ENCODE results near the gene KIN. TPM values are rescaled to one million over a fixed set of nuclear protein-coding genes. Genes with fewer than 3 reads are reported as not detected.

Gene KIN
- total RNA-seq, 1 experiment from 2014 or later = 8.4 TPM

GRCh38 chr10:7834262-7834661 is 46.5 kb upstream of the KIN start:
- Histone ChIP-seq H3K4me1 (ENCODE audit: control insufficient read depth, insufficient read depth, low read length) (no peaks in the 10 kb centered on the region), H3K27ac (ENCODE audit: low read length) (no peak overlapping the region), H3K4me3 (ENCODE audit: low read depth in 2 of 2, low read length in 2 of 2) (no peak overlapping the region), H3K36me3 (ENCODE audit: control insufficient read depth, insufficient read depth, low read length) (no peaks in the 10 kb centered on the region), H3K27me3 (ENCODE audit: control insufficient read depth, insufficient read depth, low read length) (no peaks in the 10 kb centered on the region), H3K9me3 (ENCODE audit: control insufficient read depth, insufficient read depth, low read depth, low read length) (no peaks in the 10 kb centered on the region)
- TF ChIP-seq POLR2AphosphoS5 (IDR thresholded peaks at IDR 0.05; ENCODE audit: low read depth, low read length) (no peak), SIN3A (IDR thresholded peaks at IDR 0.05; ENCODE audit: borderline replicate concordance, insufficient read depth, low read depth, low read length) (no peak), TCF7L2 (IDR thresholded peaks at IDR 0.05; ENCODE audit: low read depth, low read length) (no peak), CTCF (IDR thresholded peaks at IDR 0.05) (no peak)
- TF ChIP-seq, protein P1, sequence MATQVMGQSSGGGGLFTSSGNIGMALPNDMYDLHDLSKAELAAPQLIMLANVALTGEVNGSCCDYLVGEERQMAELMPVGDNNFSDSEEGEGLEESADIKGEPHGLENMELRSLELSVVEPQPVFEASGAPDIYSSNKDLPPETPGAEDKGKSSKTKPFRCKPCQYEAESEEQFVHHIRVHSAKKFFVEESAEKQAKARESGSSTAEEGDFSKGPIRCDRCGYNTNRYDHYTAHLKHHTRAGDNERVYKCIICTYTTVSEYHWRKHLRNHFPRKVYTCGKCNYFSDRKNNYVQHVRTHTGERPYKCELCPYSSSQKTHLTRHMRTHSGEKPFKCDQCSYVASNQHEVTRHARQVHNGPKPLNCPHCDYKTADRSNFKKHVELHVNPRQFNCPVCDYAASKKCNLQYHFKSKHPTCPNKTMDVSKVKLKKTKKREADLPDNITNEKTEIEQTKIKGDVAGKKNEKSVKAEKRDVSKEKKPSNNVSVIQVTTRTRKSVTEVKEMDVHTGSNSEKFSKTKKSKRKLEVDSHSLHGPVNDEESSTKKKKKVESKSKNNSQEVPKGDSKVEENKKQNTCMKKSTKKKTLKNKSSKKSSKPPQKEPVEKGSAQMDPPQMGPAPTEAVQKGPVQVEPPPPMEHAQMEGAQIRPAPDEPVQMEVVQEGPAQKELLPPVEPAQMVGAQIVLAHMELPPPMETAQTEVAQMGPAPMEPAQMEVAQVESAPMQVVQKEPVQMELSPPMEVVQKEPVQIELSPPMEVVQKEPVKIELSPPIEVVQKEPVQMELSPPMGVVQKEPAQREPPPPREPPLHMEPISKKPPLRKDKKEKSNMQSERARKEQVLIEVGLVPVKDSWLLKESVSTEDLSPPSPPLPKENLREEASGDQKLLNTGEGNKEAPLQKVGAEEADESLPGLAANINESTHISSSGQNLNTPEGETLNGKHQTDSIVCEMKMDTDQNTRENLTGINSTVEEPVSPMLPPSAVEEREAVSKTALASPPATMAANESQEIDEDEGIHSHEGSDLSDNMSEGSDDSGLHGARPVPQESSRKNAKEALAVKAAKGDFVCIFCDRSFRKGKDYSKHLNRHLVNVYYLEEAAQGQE (IDR thresholded peaks at IDR 0.05; ENCODE audit: insufficient read depth in 1 of 2, low read depth in 2 of 2, low read length in 1 of 2) = no peak
- ATAC-seq = no peak
- ChIA-PET CTCF (no interaction called here), POLR2A (no interaction called here)
- BruUV-seq (replicated peaks) = no TSS peak
- intact Hi-C loops (cut with micrococcal nuclease; ENCODE audit: unreplicated experiment) = no loop called here
- no peak for DNase-seq (ENCODE audit: low read depth, low spot score)
- in situ Hi-C loops (cut with HindIII; ENCODE audit: low pct_unique_long_range_greater_than_20kb, low sequenced_read_pairs) = no loop called here

DNA sequence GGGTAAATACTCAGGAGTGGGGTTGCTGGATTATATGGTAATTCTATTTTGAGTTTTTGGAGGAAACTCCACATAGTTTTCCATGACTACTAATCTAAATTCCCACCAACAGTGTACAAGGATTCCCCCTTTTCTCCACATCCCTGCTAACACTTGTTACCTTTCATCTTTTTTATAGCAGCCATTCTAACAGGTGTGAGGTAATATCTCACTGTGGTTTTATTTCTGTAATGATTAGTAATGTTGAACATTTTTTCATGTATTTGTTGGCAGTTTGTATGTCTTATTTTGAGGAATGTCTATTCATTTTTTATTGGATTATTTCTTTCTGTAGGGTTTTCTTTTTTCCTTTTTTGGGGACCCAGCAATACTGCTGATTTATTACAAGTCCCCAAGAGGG is 45.4 kb upstream of the KIN start:
- ChIA-PET CTCF (no interaction called here), POLR2A (no interaction called here)
- H3K27me3 ChIP-seq (ENCODE audit: control insufficient read depth, insufficient read depth, low read length) = no peaks in the 10 kb centered on the region
- intact Hi-C loops (cut with micrococcal nuclease; ENCODE audit: unreplicated experiment) (no loop called here), in situ Hi-C loops (cut with HindIII; ENCODE audit: low pct_unique_long_range_greater_than_20kb, low sequenced_read_pairs) (no loop called here)
- H3K9me3 ChIP-seq (ENCODE audit: control insufficient read depth, insufficient read depth, low read depth, low read length) = no peaks in the 10 kb centered on the region
- H3K4me3 ChIP-seq (ENCODE audit: low read depth in 2 of 2, low read length in 2 of 2) = no peak overlapping the region
- no peak for ATAC-seq
- no TSS peak for BruUV-seq (replicated peaks)
- TF ChIP-seq POLR2AphosphoS5 (IDR thresholded peaks at IDR 0.05; ENCODE audit: low read depth, low read length) (no peak), SIN3A (IDR thresholded peaks at IDR 0.05; ENCODE audit: borderline replicate concordance, insufficient read depth, low read depth, low read length) (no peak), TCF7L2 (IDR thresholded peaks at IDR 0.05; ENCODE audit: low read depth, low read length) (no peak), CTCF (IDR thresholded peaks at IDR 0.05) (no peak)
- TF ChIP-seq, protein P1 (IDR thresholded peaks at IDR 0.05; ENCODE audit: insufficient read depth in 1 of 2, low read depth in 2 of 2, low read length in 1 of 2) = no peak
- no peaks in the 10 kb centered on the region for H3K4me1 ChIP-seq (ENCODE audit: control insufficient read depth, insufficient read depth, low read length)
- DNase-seq (ENCODE audit: low read depth, low spot score) = no peak
- no peak overlapping the region for H3K27ac ChIP-seq (ENCODE audit: low read length)
- no peaks in the 10 kb centered on the region for H3K36me3 ChIP-seq (ENCODE audit: control insufficient read depth, insufficient read depth, low read length)

All from Panc1 (cell line).